ENCODE data around the gene COA1.

DNA sequence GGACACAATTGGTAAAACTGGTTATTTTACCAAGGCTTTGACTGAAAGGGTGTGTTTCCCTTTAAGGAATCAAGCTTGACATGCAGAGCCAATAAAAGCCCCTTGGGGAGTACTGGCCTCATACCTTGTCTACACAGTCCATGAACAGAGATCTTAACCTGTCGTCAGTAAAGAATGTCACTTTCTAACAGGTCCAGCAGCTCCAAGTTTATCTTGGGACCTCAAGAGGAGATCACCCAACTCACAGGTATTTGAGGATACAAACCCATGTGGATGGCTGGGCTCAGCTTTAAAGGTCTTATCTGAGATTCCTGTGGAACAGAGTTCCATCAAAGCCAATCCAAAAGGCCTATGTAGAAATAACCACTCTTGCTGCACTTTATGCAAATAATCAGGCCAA is 61.3 kb downstream of the COA1 start:
- TF ChIP-seq, protein P1, sequence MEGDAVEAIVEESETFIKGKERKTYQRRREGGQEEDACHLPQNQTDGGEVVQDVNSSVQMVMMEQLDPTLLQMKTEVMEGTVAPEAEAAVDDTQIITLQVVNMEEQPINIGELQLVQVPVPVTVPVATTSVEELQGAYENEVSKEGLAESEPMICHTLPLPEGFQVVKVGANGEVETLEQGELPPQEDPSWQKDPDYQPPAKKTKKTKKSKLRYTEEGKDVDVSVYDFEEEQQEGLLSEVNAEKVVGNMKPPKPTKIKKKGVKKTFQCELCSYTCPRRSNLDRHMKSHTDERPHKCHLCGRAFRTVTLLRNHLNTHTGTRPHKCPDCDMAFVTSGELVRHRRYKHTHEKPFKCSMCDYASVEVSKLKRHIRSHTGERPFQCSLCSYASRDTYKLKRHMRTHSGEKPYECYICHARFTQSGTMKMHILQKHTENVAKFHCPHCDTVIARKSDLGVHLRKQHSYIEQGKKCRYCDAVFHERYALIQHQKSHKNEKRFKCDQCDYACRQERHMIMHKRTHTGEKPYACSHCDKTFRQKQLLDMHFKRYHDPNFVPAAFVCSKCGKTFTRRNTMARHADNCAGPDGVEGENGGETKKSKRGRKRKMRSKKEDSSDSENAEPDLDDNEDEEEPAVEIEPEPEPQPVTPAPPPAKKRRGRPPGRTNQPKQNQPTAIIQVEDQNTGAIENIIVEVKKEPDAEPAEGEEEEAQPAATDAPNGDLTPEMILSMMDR (IDR thresholded peaks at IDR 0.05): no peak
- no peak for TF ChIP-seq EZH2 (IDR thresholded peaks at IDR 0.05; ENCODE audit: borderline replicate concordance, insufficient read depth, low read depth, low read length, poor library complexity, severe bottlenecking)
